Gastrocnemius medialis (tissue), 4 donors: ENCODE data around the gene TFIP11.

ENCODE experiments used
- POLR2A ChIP-seq, 2 donors: fragments of 450-650 bp; IDR thresholded peaks; one replicate each; pipeline ENCODE4 v1.6.1; 2017; ENCODE audit warnings: antibody characterized with exemption in 2 of 2, mild to moderate bottlenecking in 2 of 2, moderate library complexity in 2 of 2
- TF ChIP-seq, protein P1 (sequence below), 5 experiments: fragments of 450-650 bp in 3 of 5; fragments of 200-600 bp in 2 of 5; sonication (generic) in 2 of 5; IDR thresholded peaks in 4 of 5; conservative IDR thresholded peaks in 1 of 5; 1 replicate in 4 of 5; 2 replicates in 1 of 5; pipeline ENCODE4 v1.5.1; 2016 to 2019; ENCODE audit warnings: antibody characterized with exemption in 5 of 5, mild to moderate bottlenecking in 3 of 5, moderate library complexity in 3 of 5

DNA sequence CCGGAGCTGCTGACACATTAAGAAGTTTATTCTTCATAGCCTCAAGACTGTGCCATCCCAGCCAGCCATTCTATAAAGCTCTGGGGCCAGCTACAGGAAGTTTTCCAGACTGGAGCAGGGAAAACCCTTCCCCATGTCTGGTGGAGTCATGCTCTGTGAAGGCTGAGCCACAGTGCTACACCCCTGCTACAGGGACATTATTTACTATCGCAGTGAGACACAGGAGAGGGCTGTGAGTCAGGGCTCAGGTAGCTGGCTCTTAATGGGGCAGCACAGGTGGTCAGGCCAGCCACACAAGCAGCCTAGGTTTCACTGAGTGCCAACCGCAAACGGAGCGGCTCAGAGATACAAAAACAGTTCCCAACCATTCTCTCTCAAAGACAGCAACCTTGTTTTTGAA, 40.8 kb downstream of the TFIP11 start:
- TF ChIP-seq, protein P1, sequence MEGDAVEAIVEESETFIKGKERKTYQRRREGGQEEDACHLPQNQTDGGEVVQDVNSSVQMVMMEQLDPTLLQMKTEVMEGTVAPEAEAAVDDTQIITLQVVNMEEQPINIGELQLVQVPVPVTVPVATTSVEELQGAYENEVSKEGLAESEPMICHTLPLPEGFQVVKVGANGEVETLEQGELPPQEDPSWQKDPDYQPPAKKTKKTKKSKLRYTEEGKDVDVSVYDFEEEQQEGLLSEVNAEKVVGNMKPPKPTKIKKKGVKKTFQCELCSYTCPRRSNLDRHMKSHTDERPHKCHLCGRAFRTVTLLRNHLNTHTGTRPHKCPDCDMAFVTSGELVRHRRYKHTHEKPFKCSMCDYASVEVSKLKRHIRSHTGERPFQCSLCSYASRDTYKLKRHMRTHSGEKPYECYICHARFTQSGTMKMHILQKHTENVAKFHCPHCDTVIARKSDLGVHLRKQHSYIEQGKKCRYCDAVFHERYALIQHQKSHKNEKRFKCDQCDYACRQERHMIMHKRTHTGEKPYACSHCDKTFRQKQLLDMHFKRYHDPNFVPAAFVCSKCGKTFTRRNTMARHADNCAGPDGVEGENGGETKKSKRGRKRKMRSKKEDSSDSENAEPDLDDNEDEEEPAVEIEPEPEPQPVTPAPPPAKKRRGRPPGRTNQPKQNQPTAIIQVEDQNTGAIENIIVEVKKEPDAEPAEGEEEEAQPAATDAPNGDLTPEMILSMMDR (IDR thresholded peaks at IDR 0.05 in 4 of 5, conservative IDR thresholded peaks at IDR 0.05 in 1 of 5): peak in 1 of 5 experiments; percentile 7
- peak; percentile 37 to 61 for TF ChIP-seq POLR2A (IDR thresholded peaks at IDR 0.05)
